Chondrocyte (in vitro differentiated cells): ENCODE measurements around the gene MXRA8. TPM values are rescaled to one million over a fixed set of nuclear protein-coding genes. Genes with fewer than 3 reads are reported as not detected.

ENCODE experiments used
- DNase-seq: peaks from one replicate; pipeline ENCODE4 v3.0.0; 2021; ENCODE audit warnings: mixed read lengths, low spot score
- H3K27ac Mint-ChIP-seq: one replicate; pipeline ENCODE4 v1.8.0; 2021; ENCODE audit warnings: mild to moderate bottlenecking, moderate library complexity, mixed read lengths; ENCODE audit not compliant: unreplicated experiment
- H3K27me3 Mint-ChIP-seq: 2 replicates; pipeline ENCODE4 v1.8.0; 2021; ENCODE audit warnings: low read depth, mixed read lengths
- H3K36me3 Mint-ChIP-seq: 2 replicates; pipeline ENCODE4 v1.8.0; 2021; ENCODE audit warnings: low read depth, mixed read lengths
- H3K4me1 Mint-ChIP-seq: 2 replicates; pipeline ENCODE4 v1.8.0; 2021; ENCODE audit warnings: low read depth, mild to moderate bottlenecking, mixed read lengths
- H3K4me3 Mint-ChIP-seq: one replicate; pipeline ENCODE4 v1.8.0; 2021; ENCODE audit warnings: mild to moderate bottlenecking, moderate library complexity, mixed read lengths; ENCODE audit not compliant: unreplicated experiment
- H3K9me3 Mint-ChIP-seq: 2 replicates; pipeline ENCODE4 v1.8.0; 2021; ENCODE audit warnings: low read depth, mixed read lengths
- CTCF ChIP-seq: fragments of 200-600 bp; sonication (generic); IDR thresholded peaks from 2 replicates; pipeline ENCODE4 v1.5.0; 2021; ENCODE audit warnings: antibody characterized with exemption, mild to moderate bottlenecking, moderate library complexity
- total RNA-seq: library from RNA; stranded (reverse); gene quantifications from 3 replicates; pipeline ENCODE4 v1.2.1, GENCODE V29; 2021

MXRA8 gene
- total RNA-seq, 1 donor from 2014 or later: 158 TPM

- no peak for TF ChIP-seq CTCF
- Mint-ChIP-seq H3K4me3 (peak overlapping the region; percentile 82), H3K9me3 (no peaks in the 10 kb centered on the region), H3K4me1 (peaks cover 54% of the 10 kb centered on the region), H3K27me3 (no peaks in the 10 kb centered on the region), H3K27ac (peak overlapping the region; percentile 89), H3K36me3 (no peaks in the 10 kb centered on the region)
- no peak for DNase-seq
These were observed 403 bp downstream of the MXRA8 start for GRCh38 chr1:1357871-1358432.

- Mint-ChIP-seq H3K4me1 (peaks cover 59% of the 10 kb centered on the region), H3K36me3 (no peaks in the 10 kb centered on the region), H3K4me3 (peak overlapping the region; percentile 82), H3K9me3 (no peaks in the 10 kb centered on the region), H3K27me3 (no peaks in the 10 kb centered on the region), H3K27ac (peak overlapping the region; percentile 89)
- DNase-seq: no peak
- no peak for TF ChIP-seq CTCF
These were observed 1.5 kb downstream of the MXRA8 start for GRCh38 chr1:1356796-1357401.

GRCh38 chr1:1356166-1356795 is 2.1 kb downstream of the MXRA8 start:
- peaks cover 55% of the 10 kb centered on the region for H3K4me1 Mint-ChIP-seq

GRCh38 chr1:1355416-1355815 is 2.9 kb downstream of the MXRA8 start:
- DNase-seq: no peak
- Mint-ChIP-seq H3K9me3 (no peaks in the 10 kb centered on the region), H3K36me3 (no peaks in the 10 kb centered on the region), H3K4me3 (no peak overlapping the region), H3K27ac (no peak overlapping the region), H3K27me3 (no peaks in the 10 kb centered on the region), H3K4me1 (peaks cover 47% of the 10 kb centered on the region)
- no peak for TF ChIP-seq CTCF

More at GRCh38 chr1:1356166-1356795, 2.1 kb downstream of the MXRA8 start:
- no peaks in the 10 kb centered on the region for H3K9me3 Mint-ChIP-seq
- no peaks in the 10 kb centered on the region for H3K36me3 Mint-ChIP-seq
- no peak for DNase-seq
- peak overlapping the region; percentile 82 for H3K4me3 Mint-ChIP-seq
- no peaks in the 10 kb centered on the region for H3K27me3 Mint-ChIP-seq
- TF ChIP-seq CTCF: no peak
- no peak overlapping the region for H3K27ac Mint-ChIP-seq

- no peaks in the 10 kb centered on the region for H3K9me3 Mint-ChIP-seq
- H3K36me3 Mint-ChIP-seq: no peaks in the 10 kb centered on the region
- peaks cover 41% of the 10 kb centered on the region for H3K4me1 Mint-ChIP-seq
- TF ChIP-seq CTCF: no peak
- H3K27ac Mint-ChIP-seq: no peak overlapping the region
- peak overlapping the region; percentile 54 for H3K4me3 Mint-ChIP-seq
- H3K27me3 Mint-ChIP-seq: no peaks in the 10 kb centered on the region
- DNase-seq: no peak
These were observed 3.8 kb downstream of the MXRA8 start for GRCh38 chr1:1354271-1355247.
